Measurements from ENCODE around the gene MGAT5. TPM values are rescaled to one million over a fixed set of nuclear protein-coding genes. Genes with fewer than 3 reads are reported as not detected.

Gene MGAT5
- total RNA-seq, 4 donors from 2014 or later = 10.3 to 53.2 (median 27.0) TPM

DNA sequence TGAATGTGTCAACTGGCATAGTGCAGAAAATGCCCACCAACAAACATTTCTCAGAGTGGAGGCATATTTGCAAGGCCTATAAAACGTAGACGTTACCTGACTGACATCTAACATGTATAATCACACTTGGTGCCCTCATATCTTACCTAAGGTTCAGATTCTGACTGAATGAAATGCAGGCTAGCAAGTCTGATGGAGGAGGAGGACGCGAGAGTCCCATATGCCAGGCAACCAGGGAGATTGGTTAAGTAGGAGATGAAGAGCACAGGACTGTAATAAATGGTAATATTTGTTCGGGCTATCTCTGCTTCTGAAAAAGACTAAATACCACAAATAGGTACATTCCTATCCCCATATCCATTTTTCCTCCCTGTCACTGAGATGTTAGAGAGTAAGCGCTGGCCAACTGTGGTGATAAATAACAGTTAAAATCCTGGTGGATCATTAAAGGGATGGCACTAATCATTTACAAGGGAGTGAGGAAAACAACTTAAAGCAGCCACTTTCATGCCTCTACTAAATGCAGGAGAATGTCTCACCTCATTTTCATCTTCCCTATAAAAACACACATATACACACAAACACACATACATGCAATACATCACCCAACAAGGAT lies 247.7 kb downstream of the MGAT5 start:
- H3K9me3 ChIP-seq = no peaks in the 10 kb centered on the region
- no peaks in the 10 kb centered on the region for H3K27me3 ChIP-seq
- no peak overlapping the region for H3K27ac ChIP-seq
- H3K4me1 ChIP-seq = no peaks in the 10 kb centered on the region
- intact Hi-C loops (cut with DNase I; ENCODE audit: low total_unique reads) = no loop called here
- no peaks in the 10 kb centered on the region for H3K36me3 ChIP-seq
- no peak for DNase-seq
- H3K4me3 ChIP-seq = no peak overlapping the region
- TF ChIP-seq, protein P1, sequence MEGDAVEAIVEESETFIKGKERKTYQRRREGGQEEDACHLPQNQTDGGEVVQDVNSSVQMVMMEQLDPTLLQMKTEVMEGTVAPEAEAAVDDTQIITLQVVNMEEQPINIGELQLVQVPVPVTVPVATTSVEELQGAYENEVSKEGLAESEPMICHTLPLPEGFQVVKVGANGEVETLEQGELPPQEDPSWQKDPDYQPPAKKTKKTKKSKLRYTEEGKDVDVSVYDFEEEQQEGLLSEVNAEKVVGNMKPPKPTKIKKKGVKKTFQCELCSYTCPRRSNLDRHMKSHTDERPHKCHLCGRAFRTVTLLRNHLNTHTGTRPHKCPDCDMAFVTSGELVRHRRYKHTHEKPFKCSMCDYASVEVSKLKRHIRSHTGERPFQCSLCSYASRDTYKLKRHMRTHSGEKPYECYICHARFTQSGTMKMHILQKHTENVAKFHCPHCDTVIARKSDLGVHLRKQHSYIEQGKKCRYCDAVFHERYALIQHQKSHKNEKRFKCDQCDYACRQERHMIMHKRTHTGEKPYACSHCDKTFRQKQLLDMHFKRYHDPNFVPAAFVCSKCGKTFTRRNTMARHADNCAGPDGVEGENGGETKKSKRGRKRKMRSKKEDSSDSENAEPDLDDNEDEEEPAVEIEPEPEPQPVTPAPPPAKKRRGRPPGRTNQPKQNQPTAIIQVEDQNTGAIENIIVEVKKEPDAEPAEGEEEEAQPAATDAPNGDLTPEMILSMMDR (IDR thresholded peaks at IDR 0.05) = no peak
- TF ChIP-seq POLR2A (IDR thresholded peaks at IDR 0.05) = no peak

DNA sequence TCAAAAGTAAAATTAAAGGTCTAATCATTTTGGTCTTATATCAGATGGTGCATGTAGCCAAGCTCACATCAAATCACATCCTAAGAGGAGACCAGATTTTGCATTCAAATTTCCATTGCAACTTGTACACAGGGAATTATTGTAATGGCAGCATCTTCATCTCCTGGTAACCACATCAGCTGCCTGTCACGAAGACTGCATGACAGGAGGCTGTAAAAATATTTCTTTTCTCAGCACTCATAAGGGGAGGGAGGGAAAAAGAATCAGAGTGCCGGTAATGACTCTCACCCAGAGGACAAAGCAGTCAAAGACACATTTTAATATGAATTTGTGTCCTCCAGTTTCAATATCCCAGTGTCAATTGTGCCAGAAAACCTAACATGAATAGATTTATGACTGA lies 248.2 kb downstream of the MGAT5 start:
- intact Hi-C loops (cut with DNase I; ENCODE audit: low total_unique reads) = no loop called here

More for the DNA sequence above, 248.2 kb downstream of the MGAT5 start:
- no peak for DNase-seq
- no peak overlapping the region for H3K27ac ChIP-seq
- no peaks in the 10 kb centered on the region for H3K4me1 ChIP-seq
- no peaks in the 10 kb centered on the region for H3K36me3 ChIP-seq
- no peaks in the 10 kb centered on the region for H3K9me3 ChIP-seq
- no peak for TF ChIP-seq POLR2A (IDR thresholded peaks at IDR 0.05)
- TF ChIP-seq, protein P1 (IDR thresholded peaks at IDR 0.05) = no peak
- no peak overlapping the region for H3K4me3 ChIP-seq
- H3K27me3 ChIP-seq = no peaks in the 10 kb centered on the region

Small RNA genes within 50 kb of the gene (small RNA-seq; reads per million reads assigned to genes)
- gene RNA5SP104 = not detected

Measured in uterus (tissue), 4 donors.